IPS-20b (cell line): ENCODE data around the gene FCGR3B.
"Not testable (repeated sequence)": the region's sequence is repeated elsewhere in the genome, so short reads cannot be mapped to it uniquely, and the experiment has no call there.

ENCODE experiments used
- H3K27ac ChIP-seq: one replicate; pipeline ENCODE4 v1.5.1; 2013; ENCODE audit warnings: low read length
- H3K27me3 ChIP-seq: 2 replicates; pipeline ENCODE4 v1.6.1; 2013; ENCODE audit warnings: mild to moderate bottlenecking, low read length, inconsistent platforms; ENCODE audit not compliant: insufficient read depth
- H3K36me3 ChIP-seq: 2 replicates; pipeline ENCODE4 v1.6.1; 2013; ENCODE audit warnings: low read depth, mild to moderate bottlenecking, inconsistent platforms, low read length, moderate library complexity; ENCODE audit not compliant: insufficient read depth
- H3K4me1 ChIP-seq: 2 replicates; pipeline ENCODE4 v1.6.1; 2013; ENCODE audit warnings: mild to moderate bottlenecking, control low read depth, inconsistent platforms, low read length, moderate library complexity; ENCODE audit not compliant: insufficient read depth
- H3K4me3 ChIP-seq: 2 replicates; pipeline ENCODE4 v1.5.1; 2013; ENCODE audit warnings: mild to moderate bottlenecking, low read length, inconsistent platforms
- H3K9ac ChIP-seq: 2 replicates; pipeline ENCODE4 v1.6.1; 2013; ENCODE audit warnings: low read depth, mild to moderate bottlenecking, inconsistent platforms, low read length, moderate library complexity
- H3K9me3 ChIP-seq: 2 replicates; pipeline ENCODE4 v1.6.1; 2013; ENCODE audit warnings: mild to moderate bottlenecking, low read depth, low read length, inconsistent platforms; ENCODE audit not compliant: insufficient read depth

Gene FCGR3B

GRCh38 chr1:161631076-161631475, at the start of gene FCGR3B:
FCGR3B (minus strand) TSS chr1:161631176; CDS start chr1:161631094, 82 bp downstream.
- H3K36me3 ChIP-seq = no peaks in the 10 kb centered on the region
- H3K9ac ChIP-seq = no peak within 1 kb of the TSS
- H3K9me3 ChIP-seq = no peaks in the 10 kb centered on the region
- H3K27ac ChIP-seq = no peak within 1 kb of the TSS
- H3K4me3 ChIP-seq = no peak within 1 kb of the TSS
- H3K4me1 ChIP-seq = no peaks in the 10 kb centered on the region
- H3K27me3 ChIP-seq = no peaks in the 10 kb centered on the region

GRCh38 chr1:161678500-161678899, 47.5 kb upstream of the FCGR3B start:
- Histone ChIP-seq H3K4me1 (no peaks in the 10 kb centered on the region), H3K9ac (no peak overlapping the region), H3K27ac (no peak overlapping the region), H3K4me3 (no peak overlapping the region), H3K36me3 (no peaks in the 10 kb centered on the region), H3K9me3 (no peaks in the 10 kb centered on the region), H3K27me3 (no peaks in the 10 kb centered on the region)

GRCh38 chr1:161676958-161677689, 46.1 kb upstream of the FCGR3B start:
- H3K4me3 ChIP-seq = no peak overlapping the region
- no peaks in the 10 kb centered on the region for H3K4me1 ChIP-seq
- no peaks in the 10 kb centered on the region for H3K36me3 ChIP-seq
- H3K27ac ChIP-seq = no peak overlapping the region
- H3K9ac ChIP-seq = no peak overlapping the region
- no peaks in the 10 kb centered on the region for H3K9me3 ChIP-seq
- H3K27me3 ChIP-seq = no peaks in the 10 kb centered on the region

GRCh38 chr1:161676441-161676840, 45.5 kb upstream of the FCGR3B start:
- no peaks in the 10 kb centered on the region for H3K9me3 ChIP-seq
- no peaks in the 10 kb centered on the region for H3K36me3 ChIP-seq
- no peak overlapping the region for H3K4me3 ChIP-seq
- H3K27me3 ChIP-seq = no peaks in the 10 kb centered on the region
- H3K9ac ChIP-seq = no peak overlapping the region
- H3K27ac ChIP-seq = no peak overlapping the region
- H3K4me1 ChIP-seq = no peaks in the 10 kb centered on the region

GRCh38 chr1:161674908-161675307, 43.9 kb upstream of the FCGR3B start:
- H3K4me1 ChIP-seq, H3K27ac ChIP-seq, H3K27me3 ChIP-seq, H3K4me3 ChIP-seq, H3K36me3 ChIP-seq, H3K9me3 ChIP-seq, H3K9ac ChIP-seq: not testable (repeated sequence)

- H3K36me3 ChIP-seq, H3K27me3 ChIP-seq, H3K27ac ChIP-seq, H3K4me3 ChIP-seq, H3K4me1 ChIP-seq, H3K9me3 ChIP-seq, H3K9ac ChIP-seq: not testable (repeated sequence)
Observed at GRCh38 chr1:161674447-161674846, 43.5 kb upstream of the FCGR3B start.

- H3K4me1 ChIP-seq, H3K9me3 ChIP-seq, H3K27ac ChIP-seq, H3K36me3 ChIP-seq, H3K4me3 ChIP-seq, H3K9ac ChIP-seq, H3K27me3 ChIP-seq: not testable (repeated sequence)
Observed at GRCh38 chr1:161673437-161673836, 42.5 kb upstream of the FCGR3B start.

- not testable (repeated sequence) for H3K27me3 ChIP-seq, H3K36me3 ChIP-seq, H3K4me3 ChIP-seq, H3K27ac ChIP-seq, H3K9ac ChIP-seq, H3K4me1 ChIP-seq, H3K9me3 ChIP-seq
Observed at GRCh38 chr1:161671045-161672020, 40.4 kb upstream of the FCGR3B start.

- H3K9ac ChIP-seq, H3K36me3 ChIP-seq, H3K4me1 ChIP-seq, H3K9me3 ChIP-seq, H3K27ac ChIP-seq, H3K27me3 ChIP-seq, H3K4me3 ChIP-seq: not testable (repeated sequence)
Observed at GRCh38 chr1:161664689-161665088, 33.7 kb upstream of the FCGR3B start.

GRCh38 chr1:161663569-161663968, 32.6 kb upstream of the FCGR3B start:
- not testable (repeated sequence) for H3K4me1 ChIP-seq, H3K9me3 ChIP-seq, H3K36me3 ChIP-seq, H3K27ac ChIP-seq, H3K27me3 ChIP-seq, H3K4me3 ChIP-seq, H3K9ac ChIP-seq

- H3K4me3 ChIP-seq = not testable (repeated sequence)
Observed at GRCh38 chr1:161662684-161663339, 31.8 kb upstream of the FCGR3B start, which contains the start of gene FCGR2B. FCGR2B (plus strand) TSS chr1:161663143; CDS start chr1:161663242, 99 bp downstream.

More at GRCh38 chr1:161662684-161663339, 31.8 kb upstream of the FCGR3B start, which contains the start of gene FCGR2B:
- H3K27me3 ChIP-seq, H3K9me3 ChIP-seq, H3K27ac ChIP-seq, H3K4me1 ChIP-seq, H3K9ac ChIP-seq, H3K36me3 ChIP-seq: not testable (repeated sequence)
